ENCODE measurements around the gene MEIOB.

The MEIOB gene

GRCh38 chr16:1906846-1907165 is 34.8 kb upstream of the MEIOB start:
- TF ChIP-seq TAF1 (IDR thresholded peaks at IDR 0.05; ENCODE audit: borderline replicate concordance, insufficient read depth, low read length), result no peak
- no peak for TF ChIP-seq SIN3A (IDR thresholded peaks at IDR 0.05; ENCODE audit: borderline replicate concordance, insufficient read depth, low read length)
- no peak for TF ChIP-seq REST (IDR thresholded peaks at IDR 0.05; ENCODE audit: insufficient read depth in 1 of 2, low read depth in 2 of 2, low read length in 2 of 2)
- TF ChIP-seq POLR2AphosphoS5 (IDR thresholded peaks at IDR 0.05; ENCODE audit: low read depth, low read length), result no peak
- no peak for TF ChIP-seq FOXP2 (optimal IDR thresholded peaks at IDR 0.05; ENCODE audit: borderline replicate concordance, extremely low read depth, extremely low read length, insufficient read depth)

- TF ChIP-seq FOXP2 (optimal IDR thresholded peaks at IDR 0.05; ENCODE audit: borderline replicate concordance, extremely low read depth, extremely low read length, insufficient read depth) (no peak), REST (IDR thresholded peaks at IDR 0.05; ENCODE audit: insufficient read depth in 1 of 2, low read depth in 2 of 2, low read length in 2 of 2) (no peak), SIN3A (IDR thresholded peaks at IDR 0.05; ENCODE audit: borderline replicate concordance, insufficient read depth, low read length) (no peak), TAF1 (IDR thresholded peaks at IDR 0.05; ENCODE audit: borderline replicate concordance, insufficient read depth, low read length) (no peak), POLR2AphosphoS5 (IDR thresholded peaks at IDR 0.05; ENCODE audit: low read depth, low read length) (no peak)
Observed at GRCh38 chr16:1906055-1906845, 34.3 kb upstream of the MEIOB start.

- TF ChIP-seq SIN3A (IDR thresholded peaks at IDR 0.05; ENCODE audit: borderline replicate concordance, insufficient read depth, low read length) (no peak), FOXP2 (optimal IDR thresholded peaks at IDR 0.05; ENCODE audit: borderline replicate concordance, extremely low read depth, extremely low read length, insufficient read depth) (no peak), REST (IDR thresholded peaks at IDR 0.05; ENCODE audit: insufficient read depth in 1 of 2, low read depth in 2 of 2, low read length in 2 of 2) (no peak), TAF1 (IDR thresholded peaks at IDR 0.05; ENCODE audit: borderline replicate concordance, insufficient read depth, low read length) (no peak)
Observed at GRCh38 chr16:1903845-1904840, 32.2 kb upstream of the MEIOB start.

- TF ChIP-seq SIN3A (IDR thresholded peaks at IDR 0.05; ENCODE audit: borderline replicate concordance, insufficient read depth, low read length) (no peak), TAF1 (IDR thresholded peaks at IDR 0.05; ENCODE audit: borderline replicate concordance, insufficient read depth, low read length) (no peak), REST (IDR thresholded peaks at IDR 0.05; ENCODE audit: insufficient read depth in 1 of 2, low read depth in 2 of 2, low read length in 2 of 2) (no peak), FOXP2 (optimal IDR thresholded peaks at IDR 0.05; ENCODE audit: borderline replicate concordance, extremely low read depth, extremely low read length, insufficient read depth) (no peak), POLR2AphosphoS5 (IDR thresholded peaks at IDR 0.05; ENCODE audit: low read depth, low read length) (no peak)
Observed at GRCh38 chr16:1903220-1903574, 31.2 kb upstream of the MEIOB start.
